Adipocyte (in vitro differentiated cells): ENCODE data around the gene GMPR.

Experiments
- DNase-seq: peaks from one replicate; pipeline ENCODE4 v3.0.0-alpha.2; 2015; ENCODE audit warnings: low read depth
- H3K27me3 ChIP-seq: replicated peaks from 2 replicates; pipeline ENCODE4 v1.7.0; 2013; ENCODE audit warnings: mild to moderate bottlenecking, low read length, moderate library complexity; ENCODE audit not compliant: control insufficient read depth, insufficient read depth
- H3K36me3 ChIP-seq: 2 replicates; pipeline ENCODE4 v1.7.0; 2013; ENCODE audit warnings: low read length, mild to moderate bottlenecking, moderate library complexity; ENCODE audit not compliant: control insufficient read depth, insufficient read depth, severe bottlenecking
- H3K4me1 ChIP-seq: 2 replicates; pipeline ENCODE4 v1.7.0; 2013; ENCODE audit warnings: mild to moderate bottlenecking, low read length, moderate library complexity; ENCODE audit not compliant: control insufficient read depth, insufficient read depth
- H3K4me3 ChIP-seq: 2 replicates; pipeline ENCODE4 v1.7.0; 2013; ENCODE audit warnings: mild to moderate bottlenecking, low read length, moderate library complexity
- H3K9ac ChIP-seq: 2 replicates; pipeline ENCODE4 v1.7.0; 2013; ENCODE audit warnings: mild to moderate bottlenecking, low read length, moderate library complexity
- H3K9me3 ChIP-seq: 2 replicates; pipeline ENCODE4 v1.7.0; 2013; ENCODE audit warnings: mild to moderate bottlenecking, low read length, moderate library complexity; ENCODE audit not compliant: control insufficient read depth

GMPR gene

DNA sequence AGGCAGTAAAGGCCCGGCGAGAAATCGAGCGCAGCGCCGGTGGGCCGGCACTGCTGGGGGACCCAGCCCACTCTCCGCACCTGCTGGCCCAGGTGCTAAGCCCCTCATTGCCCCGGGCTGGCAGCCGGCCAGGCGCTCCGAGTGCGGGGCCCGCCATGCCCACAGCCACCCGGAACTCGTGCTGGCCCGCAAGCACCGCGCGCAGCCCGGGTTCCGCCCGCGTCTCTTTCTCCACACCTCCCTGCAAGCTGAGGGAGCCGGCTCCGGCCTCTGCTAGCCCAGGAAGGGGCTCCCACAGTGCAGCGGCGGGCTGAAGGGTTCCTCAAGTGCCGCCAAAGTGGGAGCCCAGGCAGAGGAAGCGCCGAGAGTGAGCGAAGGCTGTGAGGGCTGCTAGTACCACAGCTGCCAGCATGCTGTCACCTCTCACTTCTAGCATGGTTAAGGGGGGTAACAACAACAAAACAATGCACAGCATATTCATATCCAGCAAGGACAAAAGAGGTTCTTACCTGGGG lies 11.3 kb upstream of the GMPR start:
- H3K36me3 ChIP-seq = no peaks in the 10 kb centered on the region
- no peak for DNase-seq
- peaks cover 8% of the 10 kb centered on the region for H3K4me1 ChIP-seq
- H3K4me3 ChIP-seq = no peak overlapping the region
- H3K27me3 ChIP-seq = peaks cover 14% of the 10 kb centered on the region
- no peaks in the 10 kb centered on the region for H3K9me3 ChIP-seq
- H3K9ac ChIP-seq = no peak overlapping the region

DNA sequence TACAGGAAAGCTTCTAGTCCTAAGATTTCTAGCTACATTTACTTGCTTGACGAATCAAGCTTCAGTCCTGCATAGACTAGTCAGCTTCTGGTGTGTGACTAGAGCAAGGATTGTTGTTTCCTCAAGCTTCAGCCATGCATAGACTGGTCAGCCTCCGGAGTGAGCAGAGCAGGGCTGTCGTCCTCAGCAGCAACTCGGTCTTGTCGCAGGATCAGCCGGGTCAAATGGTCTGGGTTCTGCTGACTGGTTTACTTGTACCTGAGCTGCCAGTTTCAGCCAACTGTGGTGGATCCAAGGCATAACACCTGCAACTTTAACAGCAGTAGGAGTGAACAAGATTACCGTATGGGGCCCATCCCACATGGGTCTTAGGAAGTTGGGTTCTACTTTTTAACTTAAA lies 10.8 kb upstream of the GMPR start:
- no peak for DNase-seq
- no peak overlapping the region for H3K9ac ChIP-seq
- H3K36me3 ChIP-seq = no peaks in the 10 kb centered on the region
- peaks cover 14% of the 10 kb centered on the region for H3K27me3 ChIP-seq
- H3K4me3 ChIP-seq = no peak overlapping the region
- H3K4me1 ChIP-seq = peaks cover 8% of the 10 kb centered on the region
- H3K9me3 ChIP-seq = no peaks in the 10 kb centered on the region

GRCh38 chr6:16228043-16228442 lies 10.3 kb upstream of the GMPR start:
- H3K9ac ChIP-seq = no peak overlapping the region
- DNase-seq = no peak
- no peaks in the 10 kb centered on the region for H3K36me3 ChIP-seq
- peaks cover 16% of the 10 kb centered on the region for H3K27me3 ChIP-seq
- H3K4me3 ChIP-seq = no peak overlapping the region
- H3K9me3 ChIP-seq = no peaks in the 10 kb centered on the region
- H3K4me1 ChIP-seq = peaks cover 8% of the 10 kb centered on the region

GRCh38 chr6:16228709-16229665 lies 9.4 kb upstream of the GMPR start:
- Histone ChIP-seq H3K36me3 (no peaks in the 10 kb centered on the region), H3K9me3 (no peaks in the 10 kb centered on the region), H3K4me3 (peak overlapping the region; percentile 65), H3K9ac (peak overlapping the region; percentile 23), H3K27me3 (peaks cover 16% of the 10 kb centered on the region), H3K4me1 (peaks cover 8% of the 10 kb centered on the region)
- DNase-seq = no peak

GRCh38 chr6:16229700-16230099 lies 8.7 kb upstream of the GMPR start:
- no peak for DNase-seq
- Histone ChIP-seq H3K9me3 (no peaks in the 10 kb centered on the region), H3K4me1 (peaks cover 8% of the 10 kb centered on the region), H3K9ac (no peak overlapping the region), H3K27me3 (peaks cover 16% of the 10 kb centered on the region), H3K36me3 (no peaks in the 10 kb centered on the region), H3K4me3 (peak overlapping the region; percentile 65)

DNA sequence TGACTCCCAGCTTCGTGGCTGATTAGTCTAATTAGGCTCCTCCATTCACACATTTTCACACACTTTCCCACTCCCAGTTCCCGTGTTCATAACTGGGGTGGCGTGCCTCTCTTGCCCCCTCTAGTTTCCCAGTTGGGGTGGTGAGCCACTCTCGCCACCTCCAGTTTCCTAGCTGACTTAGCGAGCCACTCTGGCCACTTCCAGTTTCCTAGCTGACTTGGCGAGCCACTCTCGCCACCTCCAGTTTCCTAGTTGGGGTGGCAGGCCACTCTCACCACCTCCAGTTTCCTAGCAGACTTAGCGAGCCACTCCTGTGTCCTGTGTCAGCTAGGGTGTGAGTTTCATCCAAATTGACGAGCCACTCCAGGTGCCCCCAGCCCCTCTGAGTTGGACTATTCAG lies 7.4 kb upstream of the GMPR start:
- no peak overlapping the region for H3K4me3 ChIP-seq
- H3K36me3 ChIP-seq = no peaks in the 10 kb centered on the region
- peaks cover 8% of the 10 kb centered on the region for H3K4me1 ChIP-seq
- DNase-seq = no peak
- peaks cover 16% of the 10 kb centered on the region for H3K27me3 ChIP-seq
- no peaks in the 10 kb centered on the region for H3K9me3 ChIP-seq
- no peak overlapping the region for H3K9ac ChIP-seq

GRCh38 chr6:16232086-16232485 lies 6.3 kb upstream of the GMPR start:
- Histone ChIP-seq H3K9ac (no peak overlapping the region), H3K9me3 (no peaks in the 10 kb centered on the region), H3K4me3 (no peak overlapping the region), H3K27me3 (peaks cover 16% of the 10 kb centered on the region), H3K36me3 (no peaks in the 10 kb centered on the region), H3K4me1 (peaks cover 14% of the 10 kb centered on the region)
- DNase-seq = no peak

GRCh38 chr6:16236009-16236501 lies 2.3 kb upstream of the GMPR start:
- DNase-seq = peak; percentile 66
- Histone ChIP-seq H3K9me3 (no peaks in the 10 kb centered on the region), H3K36me3 (no peaks in the 10 kb centered on the region), H3K27me3 (peaks cover 5% of the 10 kb centered on the region), H3K4me3 (peak overlapping the region; percentile 75), H3K9ac (peak overlapping the region; percentile 57), H3K4me1 (peaks cover 11% of the 10 kb centered on the region)

DNA sequence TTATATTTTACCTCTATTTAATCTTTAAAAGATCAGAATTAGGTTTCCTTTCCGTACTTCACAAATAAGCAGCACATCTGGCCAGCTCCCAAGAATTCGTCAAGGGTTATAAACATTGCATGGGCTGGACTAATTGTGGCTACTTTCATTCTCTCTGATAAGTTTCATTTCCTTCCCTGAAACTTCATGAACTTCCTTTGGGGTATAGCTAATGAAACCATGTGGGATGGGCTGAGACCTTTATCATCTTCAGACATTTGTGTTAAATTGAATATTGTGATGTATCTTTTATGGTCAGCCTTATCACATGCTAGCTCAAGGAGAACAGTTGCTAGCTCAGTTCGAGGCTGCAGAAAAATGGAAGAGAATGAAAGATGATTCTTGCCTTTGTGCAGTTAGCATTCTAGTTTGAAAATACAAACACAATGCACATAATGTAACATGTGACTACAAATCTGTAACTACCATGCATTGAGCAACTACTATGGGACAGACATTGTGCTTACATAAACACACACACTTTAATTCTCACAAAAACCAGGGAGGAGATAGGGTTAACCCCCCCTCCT lies 1.7 kb upstream of the GMPR start:
- H3K4me3 ChIP-seq = peak overlapping the region; percentile 75
- H3K36me3 ChIP-seq = no peaks in the 10 kb centered on the region
- H3K4me1 ChIP-seq = peaks cover 11% of the 10 kb centered on the region
- H3K9me3 ChIP-seq = no peaks in the 10 kb centered on the region
- peak; percentile 84 for DNase-seq
- H3K27me3 ChIP-seq = peaks cover 2% of the 10 kb centered on the region
- H3K9ac ChIP-seq = peak overlapping the region; percentile 57

DNA sequence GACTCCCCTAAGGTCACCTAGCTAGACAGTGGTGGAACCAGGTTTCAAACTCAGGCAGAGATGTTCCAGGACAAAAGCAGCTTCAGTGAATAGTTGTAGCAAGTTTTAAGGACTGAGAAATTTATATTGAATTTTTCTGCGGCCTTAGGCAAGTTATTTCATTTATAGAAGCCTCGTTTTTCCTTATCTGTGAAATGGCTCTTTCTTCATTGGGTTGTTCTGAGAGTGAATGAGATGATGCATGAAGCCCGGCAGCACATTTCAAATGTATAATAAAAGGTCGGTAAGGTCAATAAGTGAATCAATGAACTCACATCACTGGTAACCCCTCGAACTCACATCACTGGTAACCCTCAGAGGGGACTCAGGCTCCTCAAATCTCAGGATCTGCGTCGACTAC lies 1.1 kb upstream of the GMPR start:
- Histone ChIP-seq H3K4me3 (no peak overlapping the region), H3K27me3 (peaks cover 2% of the 10 kb centered on the region)

More for the DNA sequence above, 1.1 kb upstream of the GMPR start:
- no peak for DNase-seq
- Histone ChIP-seq H3K4me1 (peaks cover 11% of the 10 kb centered on the region), H3K9ac (peak overlapping the region; percentile 57), H3K9me3 (no peaks in the 10 kb centered on the region), H3K36me3 (no peaks in the 10 kb centered on the region)
